Suppressor macrophage treated with lipopolysaccharide for 4 hours (primary cell): ENCODE results near the gene UBE2R2.

Experiments
- DNase-seq: peaks from one replicate; pipeline ENCODE4 v3.0.0-alpha.2; 2020

UBE2R2 gene

DNA sequence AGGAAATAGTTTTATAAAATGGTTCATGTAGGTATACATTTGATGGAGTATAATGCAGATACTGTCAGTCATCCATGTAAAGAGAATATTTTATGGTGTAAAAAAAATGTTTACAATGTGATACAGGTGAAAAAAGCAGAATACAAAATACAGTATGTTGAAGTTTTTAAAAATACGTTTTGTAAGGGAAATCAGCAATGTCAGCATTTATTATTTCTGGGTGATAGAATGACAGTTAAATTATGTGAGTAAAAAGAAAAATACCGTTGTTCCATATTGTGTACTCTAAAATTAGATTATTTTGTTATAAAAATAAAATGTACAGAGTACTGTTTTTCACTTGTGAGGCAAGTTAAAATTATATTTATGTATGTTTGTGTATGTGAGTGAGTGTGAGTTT, 69.0 kb downstream of the UBE2R2 start:
- no peak for DNase-seq

GRCh38 chr9:33893861-33894260, 76.9 kb downstream of the UBE2R2 start:
- DNase-seq: no peak

DNA sequence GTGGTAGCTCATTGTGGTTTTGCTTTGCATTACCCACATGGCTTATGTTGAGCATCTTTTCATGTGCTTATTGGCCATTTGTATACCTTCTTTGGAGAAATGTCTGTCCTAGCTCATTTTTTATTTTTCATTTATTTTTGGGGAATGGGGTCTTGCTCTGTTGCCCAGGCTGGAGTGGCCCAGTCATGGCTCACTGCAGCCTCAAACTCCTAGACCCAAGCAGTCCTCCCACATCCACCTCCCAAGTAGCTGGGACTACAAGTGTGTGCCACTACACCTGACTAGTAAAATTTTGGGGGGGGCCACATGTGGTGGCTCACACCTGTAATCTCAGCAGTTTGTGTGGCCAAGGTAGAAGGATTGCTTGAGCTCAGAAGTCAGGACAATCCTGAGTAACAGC, 77.4 kb downstream of the UBE2R2 start:
- no peak for DNase-seq

DNA sequence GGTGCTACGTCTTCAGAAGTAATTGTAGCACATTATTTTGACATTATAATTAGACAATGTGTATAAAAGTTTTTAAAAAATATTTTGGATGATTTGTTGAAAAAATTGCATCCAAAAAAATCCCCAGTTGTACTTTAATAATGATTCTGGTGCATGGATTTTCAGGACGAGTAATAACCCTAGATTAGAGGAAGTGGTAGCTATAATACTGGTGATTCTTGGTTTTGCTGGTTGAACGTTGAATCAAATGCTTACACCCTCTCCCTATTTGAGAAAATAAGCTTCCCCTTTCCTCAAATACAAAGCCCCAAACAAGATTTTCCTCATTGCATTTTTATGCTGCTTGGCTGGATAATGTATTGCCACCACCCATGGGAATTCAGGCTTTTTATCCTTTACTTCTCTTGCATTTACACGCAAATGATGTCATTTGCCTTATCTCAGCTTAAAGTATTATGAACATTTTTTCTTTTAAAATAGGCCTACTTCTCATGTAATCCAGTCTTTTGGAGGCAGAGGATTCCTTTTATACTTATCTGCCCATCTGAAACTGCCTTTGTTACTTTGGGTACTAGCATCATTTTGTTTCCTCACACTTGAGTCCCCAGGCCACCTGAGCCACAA, 86.3 kb downstream of the UBE2R2 start:
- peak; percentile 21 for DNase-seq

- no peak for DNase-seq
These were observed 88.2 kb downstream of the UBE2R2 start for GRCh38 chr9:33905137-33905536.

DNA sequence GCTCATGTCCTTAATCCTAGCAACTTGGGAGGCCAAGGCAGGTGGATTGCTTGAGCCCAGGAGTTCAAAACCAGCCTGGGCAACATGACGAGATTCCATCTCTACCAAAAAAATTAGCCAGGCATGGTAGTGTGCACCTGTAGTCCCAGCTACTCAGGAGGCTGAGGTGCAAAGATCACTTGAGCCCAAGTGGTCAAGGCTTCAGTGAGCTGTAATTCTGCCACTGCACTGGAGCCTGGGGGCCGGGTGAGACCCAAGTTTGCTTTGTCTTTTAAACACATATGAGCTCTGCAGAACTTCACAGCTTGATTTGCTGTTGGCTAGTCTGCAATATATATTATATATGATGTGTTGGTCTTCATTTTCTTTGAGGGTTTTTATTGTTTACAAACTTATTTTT, 89.8 kb downstream of the UBE2R2 start:
- DNase-seq: no peak

DNA sequence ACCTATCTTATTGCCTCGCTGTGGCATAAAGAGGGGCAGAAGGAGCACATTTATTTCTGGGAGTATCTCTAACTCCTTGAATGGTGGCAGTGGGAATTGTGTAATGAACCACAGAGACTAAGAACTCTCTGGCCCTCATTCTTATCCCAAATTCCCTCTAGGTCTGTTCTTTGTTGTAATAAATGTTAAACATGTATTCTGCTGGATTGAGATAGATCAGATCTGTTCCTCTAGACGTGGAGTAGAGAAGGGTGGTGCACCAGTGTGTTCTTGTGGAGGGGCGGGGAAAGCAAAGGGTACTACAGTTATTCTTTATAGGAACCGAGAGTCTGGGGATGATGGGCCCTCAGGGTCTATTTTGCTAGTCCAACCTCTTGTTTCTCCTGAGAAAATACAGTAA, 90.4 kb downstream of the UBE2R2 start:
- no peak for DNase-seq

- DNase-seq: no peak
These were observed 91.2 kb downstream of the UBE2R2 start for GRCh38 chr9:33908114-33908513.

- DNase-seq: no peak
These were observed 91.8 kb downstream of the UBE2R2 start for GRCh38 chr9:33908749-33909148.

GRCh38 chr9:33913541-33913940, 96.6 kb downstream of the UBE2R2 start:
- DNase-seq: no peak

DNA sequence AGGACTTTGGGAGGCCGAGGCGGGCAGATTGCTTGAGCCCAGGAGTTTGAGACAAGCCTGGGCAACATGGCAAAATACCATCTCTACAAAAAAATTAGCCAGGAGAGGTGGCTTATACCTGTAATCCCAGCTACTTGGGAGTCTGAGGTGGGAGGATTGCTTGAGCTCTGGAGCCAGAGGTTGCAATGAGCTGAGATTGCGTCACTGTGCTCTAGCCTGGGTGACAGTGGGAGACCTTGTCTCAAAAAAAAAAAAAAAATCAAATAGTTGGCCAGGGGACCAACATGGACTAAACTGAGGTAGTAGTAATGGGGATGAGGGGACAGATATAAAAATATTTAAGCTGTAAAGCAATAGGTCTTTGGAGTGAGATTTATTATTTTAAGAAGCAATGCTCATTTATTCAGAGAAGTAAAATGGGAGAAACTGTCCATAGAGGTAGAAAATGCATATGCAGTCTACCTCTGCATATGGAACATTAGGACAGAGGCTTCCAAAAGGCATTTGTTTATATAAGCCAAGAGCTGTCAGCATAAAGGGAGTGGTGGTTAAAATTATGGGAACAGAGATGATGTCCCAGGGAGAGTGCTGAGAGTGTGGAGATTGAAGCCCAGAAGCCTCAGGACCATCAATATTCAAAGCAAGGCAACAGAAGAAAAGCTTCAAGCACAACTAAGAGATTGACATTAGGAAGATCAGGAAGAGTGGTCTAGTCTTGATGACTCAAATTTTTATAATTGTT, 98.1 kb downstream of the UBE2R2 start:
- no peak for DNase-seq

DNA sequence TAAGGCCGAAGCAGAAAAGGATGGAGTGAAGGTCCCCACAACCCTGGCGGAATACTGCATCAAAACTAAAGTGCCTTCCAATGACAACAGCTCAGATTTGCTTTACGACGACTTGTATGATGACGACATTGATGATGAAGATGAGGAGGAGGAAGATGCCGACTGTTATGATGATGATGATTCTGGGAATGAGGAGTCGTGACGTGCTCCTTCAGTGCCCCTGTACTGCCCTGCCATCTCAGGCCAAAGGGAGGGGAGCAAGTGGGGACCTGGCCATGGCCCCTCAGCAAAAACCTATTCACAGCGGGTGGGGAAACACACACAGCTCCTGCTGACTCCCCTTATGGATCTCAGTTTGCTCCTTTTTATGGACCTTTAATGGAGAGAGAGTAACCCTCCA, 100.1 kb downstream of the UBE2R2 start:
- DNase-seq: no peak

GRCh38 chr9:33919276-33919897, 102.4 kb downstream of the UBE2R2 start:
- no peak for DNase-seq

GRCh38 chr9:33921967-33922895, 105.3 kb downstream of the UBE2R2 start:
- DNase-seq: peak; percentile 16

DNA sequence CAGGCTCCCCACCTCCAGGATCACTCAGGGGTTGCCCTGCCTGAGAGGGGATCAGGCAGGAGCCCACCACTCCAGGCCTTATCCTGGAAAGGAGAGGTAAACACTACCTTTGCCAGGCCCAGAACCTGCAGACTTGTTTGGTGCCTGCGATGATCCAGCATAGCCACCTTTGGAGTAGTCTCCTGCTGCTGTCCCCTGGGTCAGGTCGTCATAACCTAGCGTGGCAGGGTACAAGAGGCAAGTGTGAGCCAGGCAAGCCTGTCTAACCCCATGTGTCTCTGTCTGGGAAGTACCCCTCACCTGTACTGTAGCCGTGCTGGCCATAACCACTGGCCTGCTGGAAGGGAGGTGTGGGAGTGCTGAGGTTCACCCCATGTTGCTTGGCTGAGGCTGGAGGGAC, 106.1 kb downstream of the UBE2R2 start:
- no peak for DNase-seq

DNA sequence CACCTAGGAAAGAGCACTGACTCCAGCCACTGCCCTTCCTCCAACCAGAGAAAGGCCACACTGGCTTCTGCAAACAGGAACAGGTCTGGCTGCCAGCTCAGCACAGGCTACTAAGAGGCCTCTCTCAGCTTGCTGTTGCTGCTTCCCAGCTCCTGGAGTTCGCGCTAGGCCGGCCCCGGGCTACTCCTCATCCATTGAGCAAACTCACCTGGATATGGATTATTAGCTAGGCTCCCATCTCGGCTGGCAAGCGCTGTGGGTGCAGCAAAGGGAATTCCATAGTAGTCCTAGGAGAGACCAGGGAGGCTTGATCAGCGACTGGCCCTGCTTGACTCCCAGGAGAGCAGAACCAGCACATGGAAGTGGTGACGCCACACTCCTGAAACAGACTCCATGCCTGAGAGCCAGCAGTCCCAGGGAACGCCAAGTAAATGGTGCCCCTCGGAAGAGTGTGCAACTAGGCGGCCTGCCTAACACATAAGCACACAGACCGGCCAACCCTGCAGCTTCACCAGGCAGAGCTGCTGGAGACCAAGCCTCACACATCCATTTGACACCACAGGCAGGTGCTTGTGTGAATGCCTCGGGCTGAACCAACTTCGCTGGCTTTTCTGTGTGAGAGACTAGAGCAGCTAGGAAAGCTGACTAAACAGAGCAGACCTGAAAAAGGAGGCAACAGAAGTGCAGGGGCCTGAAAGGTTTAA, 107.2 kb downstream of the UBE2R2 start:
- no peak for DNase-seq

GRCh38 chr9:33924978-33925797, 108.2 kb downstream of the UBE2R2 start:
- peak; percentile 21 for DNase-seq

DNA sequence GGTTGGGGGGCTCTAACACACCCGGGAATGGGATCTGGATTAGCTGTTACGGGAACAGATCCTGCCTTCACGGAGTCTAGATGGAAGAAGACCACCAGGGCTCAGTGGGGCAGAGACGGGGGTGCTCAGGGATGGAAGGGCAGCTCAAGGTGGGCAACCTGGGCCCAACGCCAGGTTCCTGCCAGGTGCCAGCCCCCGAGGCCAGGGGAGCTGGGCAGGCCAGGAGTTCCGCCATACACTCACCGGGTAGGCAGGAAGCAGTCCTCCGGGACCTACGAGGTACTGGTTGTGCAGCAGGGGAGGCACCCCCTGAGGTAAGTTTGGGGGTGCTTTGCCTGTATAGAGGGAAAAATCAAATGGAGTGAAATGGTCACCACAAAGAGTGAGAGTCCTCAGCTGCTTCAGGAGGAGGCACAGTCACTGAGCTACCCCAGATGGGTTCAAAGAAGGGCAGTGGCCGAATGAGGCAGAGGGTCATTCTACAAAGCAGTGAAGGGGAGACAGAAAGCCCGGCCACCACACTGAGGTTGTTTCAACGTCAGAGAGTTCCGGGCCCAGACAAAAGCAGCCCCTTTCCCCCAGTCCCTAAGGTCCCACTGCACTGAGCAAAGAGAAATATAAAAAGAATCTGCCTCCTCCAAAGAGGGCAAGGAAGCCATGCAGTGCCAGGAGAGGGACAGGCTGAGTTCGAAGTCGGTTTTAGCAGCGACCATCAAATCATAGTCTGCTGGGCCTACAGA, 110.0 kb downstream of the UBE2R2 start:
- DNase-seq: no peak

GRCh38 chr9:33927694-33928093, 110.7 kb downstream of the UBE2R2 start:
- DNase-seq: no peak

- no peak for DNase-seq
These were observed 114.4 kb downstream of the UBE2R2 start for GRCh38 chr9:33931326-33931725.
